K562 (cell line): ENCODE results near the gene DIP2C. TPM values are rescaled to one million over a fixed set of nuclear protein-coding genes. Genes with fewer than 3 reads are reported as not detected.

Source experiments
- ATAC-seq: fragments of 200-7000 bp; cut with Tn5 transposase; 3 replicates; pipeline ENCODE4 v1.9.1; 2020; ENCODE audit warnings: moderate library complexity
- BruUV-seq: library from RNA; stranded (reverse); fragments of 400-500 nt; replicated peaks from 2 replicates; lab custom pipeline; 2021; lab: Mats Ljungman, UMichigan
- CTCF ChIA-PET: fragments of 300-600 bp; formaldehyde crosslinking; extraction: SDS; loops from one replicate; lab custom pipeline; 2021; ENCODE audit warnings: low intra/inter-chr PET ratio; lab: Yijun Ruan, JAX
- POLR2A ChIA-PET: fragments of 300-600, 350-650 bp; sonication (Branson Sonifier 250); formaldehyde crosslinking; extraction: SDS; loops from one replicate; lab custom pipeline; 2021; ENCODE audit warnings: antibody characterized with exemption, inconsistent platforms; lab: Yijun Ruan, JAX
- DNase-seq, 4 experiments: peaks; one replicate each; pipeline versions ENCODE4 v3.0.0 to v3.0.0-alpha.2; 2011 to 2018; ENCODE audit warnings: low spot score in 3 of 4, mixed read lengths in 3 of 4; ENCODE audit errors: extremely low read depth in 1 of 4
- FAIRE-seq: peaks from 2 replicates; lab custom pipeline; 2011; peaks lifted over from hg19 to GRCh38; lab: Jason Lieb, UNC
- H2AFZ ChIP-seq: 2 replicates; pipeline ENCODE4 v1.6.0; 2011; ENCODE audit warnings: low read depth, low read length, control low read depth, inconsistent platforms
- H3K27ac ChIP-seq: fragments of 200-600 bp; 3 replicates; pipeline ENCODE4 v1.8.0; 2011; ENCODE audit warnings: low read depth, mild to moderate bottlenecking, control low read depth, inconsistent platforms, low read length, moderate library complexity, mixed read lengths; ENCODE audit errors: extremely low read depth
- H3K27me3 ChIP-seq, 2 experiments: fragments of 300-600 bp in 1 of 2; 2 replicates in 1 of 2; 3 replicates in 1 of 2; pipeline versions ENCODE4 v1.6.0 to v1.8.0; 2011; ENCODE audit warnings: inconsistent platforms in 2 of 2, low read length in 2 of 2, mild to moderate bottlenecking in 1 of 2, mixed read lengths in 1 of 2, moderate library complexity in 1 of 2; ENCODE audit not compliant: control insufficient read depth in 2 of 2, insufficient read depth in 2 of 2
- H3K36me3 ChIP-seq: fragments of 300-600 bp; 3 replicates; pipeline ENCODE4 v1.8.0; 2011; ENCODE audit warnings: mild to moderate bottlenecking, low read length, inconsistent platforms; ENCODE audit not compliant: control insufficient read depth, insufficient read depth
- H3K4me1 ChIP-seq, 2 experiments: fragments of 200-600 bp in 1 of 2; replicated peaks in 1 of 2; 2 replicates in 1 of 2; 3 replicates in 1 of 2; pipeline versions ENCODE4 v1.5.1 to v1.8.0; 2011; ENCODE audit warnings: inconsistent platforms in 2 of 2, low read length in 2 of 2, mild to moderate bottlenecking in 1 of 2, mixed read lengths in 1 of 2, moderate library complexity in 1 of 2; ENCODE audit not compliant: control insufficient read depth in 2 of 2, insufficient read depth in 2 of 2
- H3K4me2 ChIP-seq: 2 replicates; pipeline ENCODE4 v1.6.1; 2011; ENCODE audit warnings: low read length, control low read depth, inconsistent platforms, mixed read lengths; ENCODE audit not compliant: insufficient read depth
- H3K4me3 ChIP-seq: fragments of 200-600 bp; sonication (generic), shearing (Covaris generic); 2 replicates; pipeline ENCODE4 v1.5.1; 2016; ENCODE audit warnings: control low read depth, inconsistent platforms
- H3K79me2 ChIP-seq: fragments of 200-600 bp; 3 replicates; pipeline ENCODE4 v1.8.0; 2011; ENCODE audit warnings: low read length, inconsistent platforms; ENCODE audit not compliant: control insufficient read depth, insufficient read depth
- H3K9ac ChIP-seq, 2 experiments: 2 replicates each; pipeline versions ENCODE4 v1.6.0 to v1.6.1; 2011; ENCODE audit warnings: low read depth in 2 of 2, low read length in 2 of 2, control low read depth in 1 of 2, inconsistent platforms in 1 of 2, mild to moderate bottlenecking in 1 of 2, mixed read lengths in 1 of 2; ENCODE audit not compliant: insufficient read depth in 1 of 2
- H3K9me1 ChIP-seq: one replicate; pipeline ENCODE4 v1.6.0; 2011; ENCODE audit warnings: inconsistent platforms, mild to moderate bottlenecking, low read length, moderate library complexity; ENCODE audit not compliant: control insufficient read depth, insufficient read depth
- H3K9me3 ChIP-seq: replicated peaks from 2 replicates; pipeline ENCODE4 v1.5.1; 2011; ENCODE audit warnings: low read depth, low read length, inconsistent platforms; ENCODE audit not compliant: control insufficient read depth, insufficient read depth
- H4K20me1 ChIP-seq: replicated peaks from 2 replicates; pipeline ENCODE4 v1.6.1; 2011; ENCODE audit warnings: low read length, inconsistent platforms, mixed read lengths; ENCODE audit not compliant: control insufficient read depth, insufficient read depth
- ELK1 ChIP-seq: sonication (generic); formaldehyde crosslinking; IDR thresholded peaks from 2 replicates; pipeline ENCODE4 v1.8.1; 2022; ENCODE audit warnings: missing genetic modification reagents
- FOXA3 ChIP-seq, 2 experiments: fragments of 450-650 bp in 1 of 2; sonication (generic) in 1 of 2; formaldehyde crosslinking; IDR thresholded peaks in 1 of 2; conservative IDR thresholded peaks in 1 of 2; 2 replicates each; pipeline versions ENCODE4 v1.4.0 to v1.8.0; 2020 to 2022; ENCODE audit warnings: mild to moderate bottlenecking in 2 of 2, missing genetic modification reagents in 1 of 2
- GTF2F1 ChIP-seq: IDR thresholded peaks from 2 replicates; pipeline ENCODE4 v1.6.1; 2011; ENCODE audit warnings: low read depth, low read length, improper control_type of control experiment
- GTF3C2 ChIP-seq: IDR thresholded peaks from 3 replicates; pipeline ENCODE4 v1.6.1; 2011; ENCODE audit warnings: borderline replicate concordance, mild to moderate bottlenecking, moderate library complexity; ENCODE audit not compliant: insufficient read length; ENCODE audit errors: extremely low read depth
- MAFG ChIP-seq: fragments of 450-650 bp; conservative IDR thresholded peaks from 2 replicates; pipeline ENCODE4 v1.6.1; 2016; ENCODE audit warnings: missing genetic modification characterization, missing compliant biosample characterization
- PHF20 ChIP-seq: fragments of 450-650 bp; IDR thresholded peaks from 2 replicates; pipeline ENCODE4 v1.6.1; 2018; ENCODE audit not compliant: partially characterized antibody
- PHF8 ChIP-seq: fragments of 200-600 bp; sonication (generic); IDR thresholded peaks from 2 replicates; pipeline ENCODE4 v1.6.1; 2012; ENCODE audit warnings: mixed run types, mild to moderate bottlenecking, inconsistent platforms, low read length, moderate library complexity, borderline replicate concordance
- TFE3 ChIP-seq: fragments of 450-650 bp; formaldehyde crosslinking; IDR thresholded peaks from 2 replicates; pipeline ENCODE4 v1.4.0; 2020; ENCODE audit warnings: mild to moderate bottlenecking, mixed read lengths
- ZFX ChIP-seq: sonication (generic); formaldehyde crosslinking; IDR thresholded peaks from 2 replicates; pipeline ENCODE4 v1.8.0; 2022; ENCODE audit warnings: mild to moderate bottlenecking, missing genetic modification reagents, moderate library complexity
- WGBS: fragments of 100-300 bp; shearing (Covaris generic); methylation state at CpG from one replicate; pipeline ENCODE4 v1.1.6; 2016; ENCODE audit warnings: low coverage, mixed read lengths; ENCODE audit not compliant: insufficient coverage; ENCODE audit errors: missing lambda C conversion rate; 5-methylcytosine and 5-hydroxymethylcytosine counted together
- in situ Hi-C: fragments of 300-500 bp; cut with MboI; formaldehyde crosslinking; loops from 4 replicates; pipeline ENCODE4 v1.15.0; 2018; ENCODE audit warnings: inconsistent platforms, mixed read lengths
- intact Hi-C: fragments of 100-400 bp; cut with micrococcal nuclease; formaldehyde crosslinking; loops from 2 replicates; pipeline ENCODE4 v1.14.2; 2022
- polyA plus RNA-seq, 8 experiments: library from polyadenylated mRNA; depleted of rRNA in 4 of 8; stranded (reverse) in 5 of 8; unstranded in 3 of 8; fragments of >200 nt; fragmentation: Nextera tagmentation in 2 of 8; fragmentation: Illumina TruSeq in 1 of 8; extraction: Ambion mirVana in 2 of 8; extraction: Trizol in 1 of 8; gene quantifications; 2 replicates each; pipeline versions ENCODE4 v1.2.1 to v1.2.3, GENCODE V29; 2011 to 2014; ENCODE audit warnings: inconsistent platforms in 1 of 8, missing spikeins in 1 of 8
- total RNA-seq, 7 experiments: library from RNA; depleted of rRNA in 6 of 7; stranded (reverse); fragments of >200 nt in 6 of 7; fragmentation: Illumina TruSeq in 2 of 7; extraction: Trizol in 2 of 7; gene quantifications; 2 replicates each; pipeline versions ENCODE4 v1.2.1 to v1.2.3, GENCODE V29; 2011 to 2021; ENCODE audit warnings: low replicate concordance in 1 of 7
- TF ChIP-seq, protein P1 (sequence below): conservative IDR thresholded peaks from 2 replicates; pipeline ENCODE4 v1.6.1; 2011; ENCODE audit warnings: low read depth, mild to moderate bottlenecking, low read length; ENCODE audit not compliant: control insufficient read depth

Gene DIP2C
- total and polyA plus RNA-seq, 9 of the 15 experiments (the other 6 are each of a cell fraction or from before 2014, with no cell fraction given) = 0.01 TPM; not detected in 8

DNA sequence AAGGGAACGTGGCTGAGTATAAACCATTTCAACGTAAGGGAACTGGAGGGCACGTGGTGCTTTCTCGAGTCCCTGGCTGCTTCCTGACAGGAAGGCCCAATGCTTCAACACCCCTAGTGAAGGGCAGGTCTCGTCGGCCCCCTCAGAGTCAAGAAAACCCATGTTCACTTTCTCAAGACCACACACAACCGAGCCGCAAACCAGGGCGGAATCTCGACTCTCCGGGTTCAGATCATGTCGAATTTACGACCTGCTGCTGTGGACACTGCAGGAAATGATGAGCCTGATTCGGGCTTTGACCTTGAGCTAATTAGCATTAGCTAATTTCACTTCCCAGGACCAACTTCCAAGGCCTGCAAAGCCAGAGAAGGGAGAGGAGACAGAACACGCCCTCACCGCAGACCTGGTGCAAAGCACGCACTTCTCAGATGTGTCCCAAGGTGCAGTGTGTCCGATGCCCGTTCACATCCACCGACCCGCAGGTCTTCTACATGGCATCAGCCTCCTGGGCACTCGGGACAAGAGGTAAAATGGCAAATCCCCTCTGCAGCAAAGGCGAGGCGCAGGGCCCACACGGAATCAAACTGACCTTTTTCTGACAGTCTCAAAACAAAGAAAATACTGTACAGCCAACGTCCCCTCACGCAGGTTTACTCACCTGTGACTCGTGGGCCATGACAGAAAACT, 94.7 kb downstream of the DIP2C start:
- Histone ChIP-seq H2AFZ (no peak overlapping the region), H3K9ac (no peak overlapping the region)
- BruUV-seq = no TSS peak
- CTCF ChIA-PET = no interaction called here
- no peak for FAIRE-seq
- TF ChIP-seq GTF3C2 (no peak), PHF20 (no peak), MAFG (tag) (no peak), ELK1 (CRISPR knock-in tag) (no peak), GTF2F1 (no peak), FOXA3 (CRISPR knock-in tag; conservative IDR thresholded peaks at IDR 0.05 in 1 of 2, IDR thresholded peaks at IDR 0.05 in 1 of 2) (no peak), PHF8 (no peak), ZFX (no peak), TFE3 (CRISPR knock-in tag) (no peak)
- TF ChIP-seq, protein P1, sequence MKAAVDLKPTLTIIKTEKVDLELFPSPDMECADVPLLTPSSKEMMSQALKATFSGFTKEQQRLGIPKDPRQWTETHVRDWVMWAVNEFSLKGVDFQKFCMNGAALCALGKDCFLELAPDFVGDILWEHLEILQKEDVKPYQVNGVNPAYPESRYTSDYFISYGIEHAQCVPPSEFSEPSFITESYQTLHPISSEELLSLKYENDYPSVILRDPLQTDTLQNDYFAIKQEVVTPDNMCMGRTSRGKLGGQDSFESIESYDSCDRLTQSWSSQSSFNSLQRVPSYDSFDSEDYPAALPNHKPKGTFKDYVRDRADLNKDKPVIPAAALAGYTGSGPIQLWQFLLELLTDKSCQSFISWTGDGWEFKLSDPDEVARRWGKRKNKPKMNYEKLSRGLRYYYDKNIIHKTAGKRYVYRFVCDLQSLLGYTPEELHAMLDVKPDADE = no peak
- TF ChIP-seq, all 486 proteins: peak for 0
- in situ Hi-C loops = no loop called here
- H3K9me3 ChIP-seq = no peaks in the 10 kb centered on the region
- no peak overlapping the region for H3K4me3 ChIP-seq
- no peaks in the 10 kb centered on the region for H3K79me2 ChIP-seq
- H3K27ac ChIP-seq = no peak overlapping the region
- no peak overlapping the region for H3K4me2 ChIP-seq
- peaks cover 44 to 85% of the 10 kb centered on the region in 2 experiments for H3K27me3 ChIP-seq
- no peak for ATAC-seq
- WGBS = 4% methylated on average over 28 of the region's 28 CpGs
- intact Hi-C loops = loop anchor here (5.0 kb wide), 1 partner anchor 193 kb away; no protein-coding TSS in a partner anchor
- H4K20me1 ChIP-seq = no peaks in the 10 kb centered on the region
- no peaks in the 10 kb centered on the region for H3K36me3 ChIP-seq
- no peaks in the 10 kb centered on the region; a peak in 1 of 5 replicates for H3K4me1 ChIP-seq
- POLR2A ChIA-PET = no interaction called here
- DNase-seq = no peak
- H3K9me1 ChIP-seq = no peaks in the 10 kb centered on the region
